RWPE2 (cell line): ENCODE measurements around the gene POGLUT3.

Source experiments
- ATAC-seq: fragments of 200-7000 bp; cut with Tn5 transposase; 3 replicates; pipeline ENCODE4 v1.9.1; 2021; ENCODE audit warnings: low read depth
- DNase-seq: peaks from one replicate; pipeline ENCODE4 v3.0.0-alpha.2; 2020; ENCODE audit warnings: low spot score
- H3K27ac ChIP-seq: fragments of 450-650 bp; 2 replicates; pipeline ENCODE4 v1.5.1; 2017; ENCODE audit warnings: mild to moderate bottlenecking; ENCODE audit not compliant: poor library complexity, severe bottlenecking
- H3K27me3 ChIP-seq: fragments of 250-450 bp; sonication (Bioruptor Pico); 2 replicates; pipeline ENCODE4 v1.5.1; 2021; ENCODE audit warnings: mild to moderate bottlenecking, moderate library complexity; ENCODE audit not compliant: insufficient read depth, poor library complexity, severe bottlenecking
- H3K36me3 ChIP-seq: fragments of 250-450 bp; sonication (Bioruptor Pico); 2 replicates; pipeline ENCODE4 v1.5.1; 2020; ENCODE audit warnings: low read depth, mild to moderate bottlenecking, moderate library complexity
- H3K4me1 ChIP-seq: fragments of 250-450 bp; sonication (Bioruptor Pico); 2 replicates; pipeline ENCODE4 v1.5.1; 2021; ENCODE audit warnings: mild to moderate bottlenecking, moderate library complexity; ENCODE audit not compliant: insufficient read depth, poor library complexity, severe bottlenecking
- H3K4me3 ChIP-seq: fragments of 250-450 bp; sonication (Bioruptor Pico); 2 replicates; pipeline ENCODE4 v1.5.1; 2021; ENCODE audit warnings: mild to moderate bottlenecking, moderate library complexity; ENCODE audit not compliant: severe bottlenecking
- H3K9me3 ChIP-seq: fragments of 250-450 bp; sonication (Bioruptor Pico); 2 replicates; pipeline ENCODE4 v1.5.1; 2021; ENCODE audit warnings: mild to moderate bottlenecking, moderate library complexity; ENCODE audit not compliant: severe bottlenecking
- CTCF ChIP-seq: fragments of 450-650 bp; IDR thresholded peaks from one replicate; pipeline ENCODE4 v1.5.1; 2017; ENCODE audit warnings: mild to moderate bottlenecking, moderate library complexity; ENCODE audit not compliant: poor library complexity, severe bottlenecking

POGLUT3 gene, protein sequence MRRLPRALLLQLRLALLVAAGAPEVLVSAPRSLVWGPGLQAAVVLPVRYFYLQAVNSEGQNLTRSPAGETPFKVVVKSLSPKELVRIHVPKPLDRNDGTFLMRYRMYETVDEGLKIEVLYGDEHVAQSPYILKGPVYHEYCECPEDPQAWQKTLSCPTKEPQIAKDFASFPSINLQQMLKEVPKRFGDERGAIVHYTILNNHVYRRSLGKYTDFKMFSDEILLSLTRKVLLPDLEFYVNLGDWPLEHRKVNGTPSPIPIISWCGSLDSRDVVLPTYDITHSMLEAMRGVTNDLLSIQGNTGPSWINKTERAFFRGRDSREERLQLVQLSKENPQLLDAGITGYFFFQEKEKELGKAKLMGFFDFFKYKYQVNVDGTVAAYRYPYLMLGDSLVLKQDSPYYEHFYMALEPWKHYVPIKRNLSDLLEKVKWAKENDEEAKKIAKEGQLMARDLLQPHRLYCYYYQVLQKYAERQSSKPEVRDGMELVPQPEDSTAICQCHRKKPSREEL

GRCh38 chr11:108498046-108498815 is at the start of gene POGLUT3:
Gene POGLUT3, minus strand, starts transcription at chr11:108498384. Its CDS starts 18 bp downstream, at chr11:108498366.
- ATAC-seq (peak; percentile 37), DNase-seq (no peak)
- H3K4me3 ChIP-seq: peak within 1 kb of the TSS; percentile 44
- H3K36me3 ChIP-seq: no peaks in the 10 kb centered on the region
- peaks cover 5% of the 10 kb centered on the region for H3K4me1 ChIP-seq
- H3K27me3 ChIP-seq: no peaks in the 10 kb centered on the region
- no peaks in the 10 kb centered on the region for H3K9me3 ChIP-seq
- H3K27ac ChIP-seq: peak within 1 kb of the TSS; percentile 74
- no peak for TF ChIP-seq CTCF

DNA sequence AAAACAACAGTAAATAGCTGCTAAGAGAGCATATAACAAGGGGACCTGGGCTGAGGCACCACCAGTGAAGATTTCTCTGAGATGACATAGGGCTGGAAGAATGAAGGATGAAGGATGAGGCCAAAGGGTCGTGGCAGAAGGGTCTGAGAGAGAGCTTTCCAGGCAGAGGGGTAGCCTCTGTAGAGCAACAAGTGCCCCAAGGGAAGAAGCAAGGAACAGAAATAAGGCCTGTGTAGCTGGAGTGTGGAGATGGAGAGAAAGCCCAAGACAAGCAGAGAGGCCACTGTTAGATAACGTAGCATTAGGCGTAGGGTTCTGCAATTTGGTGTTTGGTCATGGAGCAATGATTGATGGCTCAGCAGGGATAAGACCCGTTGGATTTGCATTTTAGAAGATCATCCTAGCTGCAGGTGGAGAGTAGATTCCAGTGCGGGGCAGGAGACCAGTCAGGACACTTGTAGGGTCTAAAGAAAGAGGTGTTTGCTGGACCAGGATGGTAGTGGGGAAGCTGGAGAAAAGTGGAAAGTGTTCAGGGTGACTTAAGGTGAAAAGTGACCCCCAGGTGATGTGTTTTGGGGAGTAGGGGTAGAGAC is 47.8 kb upstream of the POGLUT3 start:
- no peaks in the 10 kb centered on the region for H3K4me1 ChIP-seq
- no peaks in the 10 kb centered on the region for H3K36me3 ChIP-seq
- H3K9me3 ChIP-seq: no peaks in the 10 kb centered on the region
- H3K4me3 ChIP-seq: no peak overlapping the region
- ATAC-seq (no peak), DNase-seq (no peak)
- H3K27me3 ChIP-seq: no peaks in the 10 kb centered on the region
- TF ChIP-seq CTCF: no peak
- no peak overlapping the region for H3K27ac ChIP-seq

- Histone ChIP-seq H3K9me3 (no peaks in the 10 kb centered on the region), H3K4me3 (no peak overlapping the region), H3K4me1 (no peaks in the 10 kb centered on the region), H3K27ac (no peak overlapping the region), H3K36me3 (no peaks in the 10 kb centered on the region), H3K27me3 (no peaks in the 10 kb centered on the region)
- no peak for TF ChIP-seq CTCF
- ATAC-seq: no peak
- DNase-seq: no peak
These were observed 45.3 kb upstream of the POGLUT3 start for GRCh38 chr11:108543316-108543964.

- Histone ChIP-seq H3K27ac (no peak overlapping the region), H3K36me3 (no peaks in the 10 kb centered on the region), H3K9me3 (no peaks in the 10 kb centered on the region), H3K4me3 (no peak overlapping the region), H3K4me1 (no peaks in the 10 kb centered on the region), H3K27me3 (no peaks in the 10 kb centered on the region)
- no peak for TF ChIP-seq CTCF
- DNase-seq (no peak), ATAC-seq (no peak)
These were observed 43.3 kb upstream of the POGLUT3 start for GRCh38 chr11:108541531-108541930.
